NCI-H146 treated with DMSO at 0.1 percent for 48 hours (cell line): ENCODE measurements around the gene EHD4.

Experiments
- DNase-seq: peaks from one replicate; lab custom pipeline; 2025; ENCODE audit not compliant: unreplicated experiment; lab: John Stamatoyannopoulos, UW

The EHD4 gene

DNA sequence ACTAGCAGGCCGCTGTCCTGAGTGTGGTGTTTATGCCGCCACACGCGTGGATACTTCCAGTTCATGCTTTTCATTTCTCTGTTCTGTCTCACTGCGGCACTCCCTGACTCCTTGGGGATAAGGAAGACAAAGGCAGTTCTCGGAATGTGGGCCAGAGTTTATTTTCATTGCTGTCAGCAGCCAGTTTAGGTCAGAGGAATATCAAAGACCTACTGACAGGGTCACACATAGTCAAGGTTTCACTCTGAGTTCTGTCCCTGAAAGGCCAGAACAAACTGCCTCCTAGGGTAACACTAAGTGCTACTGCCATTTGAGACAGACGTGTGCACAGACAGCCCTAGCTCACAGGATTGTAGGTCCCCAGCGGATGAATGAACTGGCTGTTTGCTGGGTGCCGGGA lies 51.2 kb downstream of the EHD4 start:
- no peak for DNase-seq

DNA sequence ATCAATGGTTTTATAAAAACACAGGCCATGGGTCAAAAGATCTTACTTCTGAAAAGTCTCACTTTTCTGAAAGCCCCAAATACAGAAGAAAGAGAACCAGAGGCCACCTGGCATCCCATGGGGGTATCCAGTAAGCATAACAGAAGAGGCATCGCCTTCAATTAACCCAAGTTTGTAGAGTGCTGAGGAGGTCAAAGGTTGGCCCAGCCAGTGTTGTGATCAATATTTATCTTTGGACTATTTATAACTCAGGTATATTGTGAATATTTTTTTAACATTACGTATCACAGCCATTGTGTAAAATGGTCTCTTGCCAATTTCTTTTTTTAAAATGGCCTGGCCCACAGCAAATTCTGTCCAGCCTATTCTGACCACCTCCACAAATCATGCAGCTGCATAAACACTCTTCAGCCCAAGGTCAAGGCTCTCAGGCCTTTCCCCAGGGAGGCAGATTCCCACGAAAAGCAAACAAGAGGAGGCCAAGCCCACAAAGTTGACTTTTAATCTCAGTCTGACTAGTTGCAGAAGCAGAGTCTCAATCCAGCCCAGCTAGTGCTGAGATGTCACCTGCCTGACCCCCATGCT lies 52.3 kb downstream of the EHD4 start:
- DNase-seq: peak; percentile 43

DNA sequence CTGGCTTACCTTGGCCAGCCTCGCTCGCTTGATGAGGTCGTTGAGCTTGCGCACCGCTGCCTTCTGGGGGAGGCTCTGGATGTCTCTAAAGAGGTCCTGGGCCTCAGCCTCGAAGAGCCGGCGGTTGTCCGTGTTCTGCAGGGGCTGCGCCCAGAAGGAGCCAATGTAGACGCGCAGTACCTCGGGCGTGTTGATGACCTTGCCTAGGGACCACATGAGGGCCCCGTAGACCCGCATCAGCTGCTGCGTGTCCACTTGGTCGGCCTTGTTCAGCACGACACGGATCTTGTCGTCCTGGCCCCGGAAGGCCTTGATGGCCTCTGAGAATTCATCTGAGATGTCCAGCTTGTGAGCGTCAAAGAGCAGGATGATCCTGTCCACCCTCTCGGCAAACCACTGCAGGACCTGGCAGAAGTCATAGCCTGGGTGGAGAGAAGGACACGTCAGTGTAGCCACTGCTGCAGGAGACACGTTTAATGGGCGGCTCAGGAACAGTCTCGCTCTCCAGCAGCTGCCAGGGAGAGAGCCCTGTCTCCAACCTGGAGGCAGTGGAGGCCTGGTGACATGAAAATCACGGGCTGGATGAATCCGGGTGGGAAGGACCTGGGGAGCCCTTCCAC lies 53.0 kb downstream of the EHD4 start:
- no peak for DNase-seq

DNA sequence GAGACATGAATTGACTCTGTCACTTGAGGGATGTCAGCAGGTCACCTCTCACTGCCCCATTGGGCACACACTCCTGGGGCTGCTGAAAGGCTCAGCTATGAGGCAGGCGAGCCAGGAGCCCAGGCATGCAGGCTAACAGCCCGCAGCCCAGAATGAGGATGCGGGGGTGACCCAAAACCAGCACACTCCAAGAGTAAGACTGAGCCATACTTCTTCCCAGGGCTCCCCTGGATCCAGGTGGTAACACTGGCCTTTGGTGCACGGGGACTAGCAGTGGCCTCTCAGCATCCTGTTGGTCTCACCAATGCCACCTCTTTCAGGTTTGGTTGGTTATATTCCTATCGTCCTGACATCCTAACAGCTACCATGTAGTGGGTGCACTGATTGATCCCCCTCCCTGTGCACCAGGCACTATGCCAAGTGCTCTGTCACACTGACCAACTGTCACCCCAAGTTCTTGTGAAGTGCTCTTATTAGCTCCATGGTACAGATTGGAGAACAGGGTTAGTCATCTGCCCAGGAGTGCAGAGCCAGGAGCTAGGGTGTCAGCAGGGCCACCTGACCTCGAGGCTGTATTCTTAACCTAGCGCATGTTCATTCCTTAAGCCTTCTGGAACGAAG lies 53.7 kb downstream of the EHD4 start:
- no peak for DNase-seq

DNA sequence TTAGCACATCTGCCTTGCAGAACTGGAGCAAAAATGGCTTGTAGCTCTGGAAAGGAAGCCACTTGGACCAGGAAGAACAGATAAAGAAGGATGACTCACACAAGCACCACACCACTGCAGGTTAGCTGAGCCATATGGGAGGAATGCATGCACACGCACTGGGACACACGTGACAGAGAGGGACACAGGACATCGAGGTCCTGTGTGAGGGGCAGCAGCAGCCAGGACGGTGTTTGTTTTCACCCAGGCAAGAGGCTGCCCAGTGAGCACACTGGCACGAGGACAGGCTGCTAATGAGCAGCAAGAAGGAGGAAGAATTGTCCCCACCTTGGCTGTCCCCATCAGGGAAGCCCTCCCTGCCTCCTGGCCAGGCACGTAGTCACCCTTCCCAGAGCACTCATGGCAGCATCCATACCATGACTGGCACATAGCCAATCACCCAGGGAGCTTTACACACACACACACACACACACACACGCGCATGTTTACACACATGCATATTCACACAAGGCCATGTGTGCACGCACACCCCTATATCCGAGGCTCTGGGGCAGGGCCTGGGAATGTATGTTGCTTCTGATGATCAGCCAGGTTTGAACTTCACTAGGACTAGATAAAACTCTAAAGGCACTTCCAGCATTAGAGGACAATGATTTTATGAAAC lies 54.5 kb downstream of the EHD4 start:
- no peak for DNase-seq

DNA sequence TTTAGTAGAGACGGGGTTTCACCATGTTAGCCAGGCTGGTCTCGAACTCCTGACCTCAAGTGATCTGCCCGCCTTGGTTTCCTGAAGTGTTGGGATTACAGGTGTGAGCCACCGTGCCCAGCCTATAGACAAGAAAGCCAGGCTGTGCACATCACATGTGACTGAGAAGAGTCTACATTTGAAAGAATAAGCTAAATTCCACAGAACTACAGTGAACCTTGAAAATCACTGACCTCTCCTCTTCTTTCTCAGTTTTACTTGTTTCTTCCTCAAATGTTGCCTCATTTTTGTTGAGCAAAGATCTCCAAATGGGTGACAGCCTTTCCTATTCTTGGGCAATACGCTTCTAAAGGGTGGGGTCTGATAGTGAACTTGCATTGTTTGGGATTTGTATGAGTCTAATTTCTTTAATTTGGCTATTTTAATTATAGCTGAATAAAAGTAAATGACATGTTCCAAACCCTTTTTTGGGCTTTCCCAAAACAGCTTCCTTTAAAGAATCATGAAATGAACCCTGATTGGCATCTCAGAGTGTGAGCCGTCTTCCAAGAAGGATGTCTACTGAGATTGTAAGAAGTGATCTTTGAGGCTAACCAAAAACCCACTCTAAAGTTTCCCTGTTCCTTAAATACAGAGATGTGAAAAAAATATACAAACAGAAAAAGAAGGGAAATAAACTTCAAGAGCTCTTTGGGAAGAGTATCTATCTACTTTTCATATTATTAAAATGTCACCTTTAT lies 56.9 kb downstream of the EHD4 start:
- no peak for DNase-seq

DNA sequence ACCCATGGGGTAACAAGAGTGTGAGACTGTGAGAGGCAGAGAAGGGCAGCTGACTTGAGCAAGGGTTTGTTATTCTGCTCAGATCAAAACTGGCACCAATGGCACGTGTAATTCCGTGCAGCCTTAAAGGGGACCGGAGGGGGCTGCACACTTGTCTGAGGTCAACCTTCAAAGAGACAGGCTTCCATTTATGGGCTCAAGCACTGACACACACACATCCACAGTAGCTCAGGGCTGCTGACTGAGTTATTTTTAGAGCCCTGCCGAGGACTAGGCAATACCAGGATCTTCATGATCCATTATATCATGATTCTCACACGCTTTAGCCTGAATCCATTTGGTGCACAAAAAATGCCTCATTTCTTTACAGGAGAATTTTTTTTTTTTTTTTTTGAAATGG lies 57.9 kb downstream of the EHD4 start:
- DNase-seq: no peak

DNA sequence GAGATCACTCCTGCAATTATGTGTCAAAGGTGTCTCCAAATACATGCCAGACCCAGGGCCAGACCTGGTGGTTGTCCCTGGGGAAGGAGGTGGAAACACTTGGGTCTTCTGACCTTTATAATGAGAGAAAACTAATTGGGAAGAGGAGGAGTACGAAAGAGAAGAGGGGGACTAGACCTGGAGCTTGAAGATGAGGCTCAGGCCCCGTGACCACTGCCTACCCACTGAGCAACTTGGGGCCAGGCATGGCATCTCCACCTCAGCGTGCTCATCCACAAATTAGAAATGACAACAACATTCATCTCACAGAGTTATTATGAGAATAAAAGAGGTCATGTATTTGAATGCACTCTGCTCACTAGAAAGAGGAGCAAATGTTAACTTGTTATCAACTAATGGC lies 59.1 kb downstream of the EHD4 start:
- DNase-seq: no peak

DNA sequence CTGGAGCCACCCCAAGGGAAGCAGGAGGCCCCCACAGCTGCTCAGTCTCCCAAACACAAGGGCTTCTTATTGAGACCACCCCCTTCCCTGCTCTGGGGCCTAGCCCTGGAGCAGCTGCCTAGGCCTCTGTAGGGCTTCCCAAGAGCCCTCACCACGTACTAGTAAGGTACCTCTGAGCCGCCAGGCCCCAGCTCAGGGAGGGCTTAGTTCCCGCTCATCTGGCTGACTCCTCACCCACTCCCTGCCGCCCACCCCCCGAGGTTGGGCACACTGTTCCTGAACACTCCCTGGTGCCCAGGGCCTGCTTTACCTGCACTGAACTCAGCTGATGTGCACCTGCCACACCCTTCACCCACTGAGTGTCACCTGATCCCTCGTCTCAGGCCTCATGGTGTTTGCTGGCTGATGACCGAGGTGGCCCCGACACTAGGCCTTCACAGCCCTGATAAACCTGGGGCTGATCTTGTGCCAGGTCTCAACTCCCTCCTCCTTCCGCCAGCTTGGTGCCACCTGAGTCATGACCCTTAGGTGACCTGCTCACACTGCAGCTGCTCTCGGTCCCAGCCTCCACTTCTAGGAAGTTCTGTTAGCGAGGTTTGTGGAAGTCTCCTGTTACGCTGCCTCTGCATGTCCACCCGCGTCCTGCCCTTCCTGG lies 60.5 kb downstream of the EHD4 start:
- DNase-seq: no peak

DNA sequence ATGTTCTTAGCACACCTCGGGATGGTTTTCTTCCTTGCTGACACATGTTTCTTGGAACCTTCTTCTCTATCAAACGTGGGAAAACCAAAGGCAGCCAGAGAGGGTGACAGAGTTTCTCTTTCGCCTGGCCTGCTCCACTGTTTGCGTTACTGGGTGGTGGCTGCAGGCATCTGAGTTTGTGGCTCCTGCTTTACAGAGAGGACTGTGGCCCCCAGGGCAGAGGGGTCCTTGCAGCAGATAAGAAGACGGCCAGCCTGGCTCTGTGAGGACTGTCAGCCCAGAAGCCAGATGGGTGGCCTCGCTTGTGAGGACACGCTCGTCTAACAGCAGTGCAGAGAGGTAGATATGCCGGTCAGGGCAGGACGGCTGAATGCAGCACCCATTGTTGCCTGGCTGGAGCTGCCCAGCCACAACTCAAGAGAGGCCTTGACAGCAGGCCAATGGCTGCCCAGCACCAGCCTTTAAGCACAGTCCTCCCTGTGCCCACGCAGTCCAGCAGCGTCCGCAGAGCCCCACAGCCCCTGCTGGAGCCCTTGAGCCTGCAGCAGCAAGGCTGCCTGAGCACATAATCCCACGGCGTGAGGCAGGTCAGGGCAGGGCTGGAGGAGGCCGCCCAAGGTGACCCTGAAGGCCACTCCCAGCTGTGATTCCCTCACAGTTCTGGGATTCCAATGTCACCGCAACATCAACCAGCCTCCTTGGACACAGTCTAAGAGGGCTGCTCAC lies 63.5 kb downstream of the EHD4 start:
- no peak for DNase-seq

DNA sequence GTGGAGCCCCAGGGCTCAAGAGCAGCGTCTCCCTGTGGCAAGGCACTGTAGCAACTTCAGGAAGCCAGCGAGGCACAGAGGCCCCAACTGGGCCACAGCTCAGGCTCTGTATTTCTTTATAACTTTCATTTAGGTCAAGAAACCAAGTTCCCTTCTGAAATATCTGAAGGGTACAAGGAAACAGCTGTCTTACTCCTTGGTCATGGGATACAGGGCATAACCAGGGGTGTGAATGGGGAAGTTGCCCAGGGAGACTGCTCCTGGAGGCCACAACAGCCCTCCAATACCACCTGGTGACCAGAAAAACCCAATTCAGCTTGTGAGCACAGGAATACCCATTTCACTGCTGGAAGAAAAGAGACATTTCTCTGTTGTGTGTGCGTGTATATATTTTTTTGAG lies 65.2 kb downstream of the EHD4 start:
- no peak for DNase-seq

DNA sequence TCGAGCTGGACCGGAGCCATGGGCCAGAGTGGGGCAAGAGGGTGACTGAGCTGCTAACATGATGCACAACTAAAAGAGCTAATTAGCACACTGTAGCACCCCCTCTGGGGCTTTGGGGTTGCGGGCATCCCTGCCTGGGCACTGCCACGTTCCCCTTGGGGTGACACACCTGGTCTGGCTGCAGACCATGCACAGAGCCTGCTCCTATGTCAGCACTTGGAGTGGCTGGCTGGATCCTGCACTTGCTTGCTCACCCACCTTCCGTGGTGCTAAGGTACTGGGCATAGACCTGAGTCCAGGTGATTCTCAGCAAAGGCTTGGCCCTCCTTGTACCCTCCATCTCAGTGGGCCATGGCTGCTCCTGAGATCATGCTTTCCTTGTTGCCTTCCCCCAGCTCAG lies 65.7 kb downstream of the EHD4 start:
- no peak for DNase-seq

DNA sequence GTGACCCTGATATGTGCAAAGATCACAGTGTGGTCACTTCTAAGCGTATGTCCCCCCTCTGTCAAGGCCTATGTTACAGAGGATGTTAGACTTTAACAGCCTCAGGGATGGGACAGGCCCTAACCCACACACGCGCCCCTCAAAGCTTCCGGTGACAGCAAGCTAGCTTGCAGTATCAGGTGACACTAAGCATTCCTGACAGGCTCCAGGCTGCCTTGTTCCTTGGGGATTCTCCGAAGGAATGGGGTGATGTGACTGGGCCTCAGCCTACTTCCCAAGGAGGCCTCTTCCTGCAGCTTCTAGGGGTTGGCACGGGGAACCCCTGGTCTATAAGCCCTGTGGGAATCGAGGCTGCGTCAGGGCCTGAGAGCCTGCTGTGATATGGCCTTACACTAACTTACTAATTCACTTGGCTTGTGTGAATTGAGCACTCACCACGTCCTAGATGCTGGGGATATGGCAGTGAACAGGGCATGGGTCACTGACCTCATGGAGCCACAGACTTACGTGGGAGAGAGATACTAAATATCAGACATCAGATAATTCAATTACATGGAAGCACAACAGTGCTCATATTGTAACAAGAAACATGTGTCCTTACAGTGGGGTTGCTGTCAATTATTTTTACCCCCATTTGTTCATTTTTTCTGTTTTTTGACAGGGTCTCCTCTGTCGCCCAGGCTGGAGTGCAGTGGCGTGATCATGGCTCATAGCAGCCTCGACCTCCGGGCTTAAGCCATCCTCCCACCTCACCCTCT lies 67.1 kb downstream of the EHD4 start:
- no peak for DNase-seq

DNA sequence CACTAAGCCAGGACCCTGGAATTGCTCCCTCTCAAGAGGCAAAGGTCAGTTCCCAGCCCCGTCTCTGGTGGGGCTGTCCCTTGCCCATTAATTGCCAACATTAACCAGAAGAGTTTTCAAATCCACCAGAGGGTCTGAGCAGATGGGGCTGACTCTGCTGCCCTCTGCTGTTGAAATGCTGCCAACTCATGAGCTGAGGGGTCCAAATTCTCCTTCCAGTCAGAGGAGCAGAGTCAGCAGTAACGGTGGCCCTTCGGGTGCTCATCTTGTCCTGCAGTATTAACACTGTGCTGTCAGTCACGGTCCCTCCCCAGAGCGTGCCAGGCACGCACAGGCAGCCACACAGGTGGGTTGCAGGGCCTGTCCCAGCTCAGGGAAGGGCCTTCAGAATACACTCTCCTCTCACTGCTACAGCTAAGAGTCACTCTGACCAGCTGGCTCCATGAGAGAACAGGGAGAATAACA lies 67.8 kb downstream of the EHD4 start:
- peak; percentile 2 for DNase-seq

DNA sequence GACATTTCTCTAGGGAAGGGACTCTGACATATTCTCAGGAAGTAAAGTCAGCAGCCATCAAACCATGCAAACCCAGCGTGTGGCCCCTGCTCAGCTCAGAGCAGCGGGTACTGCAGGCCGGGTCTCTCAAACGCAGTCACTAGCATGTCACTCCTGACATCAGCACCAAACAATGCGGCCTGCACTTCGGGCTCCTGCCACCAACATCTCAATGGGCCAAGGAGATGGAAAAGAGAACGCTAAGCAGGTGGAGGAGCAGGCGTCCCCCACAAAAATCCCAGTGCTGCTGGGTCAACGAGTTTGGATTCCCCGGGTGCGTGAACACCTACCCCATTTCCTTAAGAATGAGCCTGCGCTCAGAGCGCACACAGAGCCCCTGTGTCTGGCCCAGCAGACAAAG lies 68.6 kb downstream of the EHD4 start:
- no peak for DNase-seq

DNA sequence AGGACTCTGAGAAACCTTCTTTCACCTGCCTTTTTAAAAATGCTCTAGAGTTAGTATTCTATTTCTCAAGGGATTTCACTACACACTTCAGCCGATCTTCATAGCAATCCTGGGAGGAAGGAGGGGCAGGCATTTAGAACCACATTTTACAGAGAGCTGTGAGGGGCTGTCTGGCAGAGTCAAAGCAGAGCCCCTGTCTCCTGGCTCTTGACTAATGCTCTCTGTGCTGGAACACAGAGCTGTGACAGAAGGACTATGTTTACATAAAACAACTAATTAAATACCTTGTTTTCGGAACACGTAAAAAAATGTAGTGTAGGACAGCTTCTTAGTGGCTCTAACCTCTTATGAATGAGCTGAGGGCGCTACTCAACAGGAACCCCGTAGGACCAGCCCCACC lies 70.9 kb downstream of the EHD4 start:
- DNase-seq: no peak

DNA sequence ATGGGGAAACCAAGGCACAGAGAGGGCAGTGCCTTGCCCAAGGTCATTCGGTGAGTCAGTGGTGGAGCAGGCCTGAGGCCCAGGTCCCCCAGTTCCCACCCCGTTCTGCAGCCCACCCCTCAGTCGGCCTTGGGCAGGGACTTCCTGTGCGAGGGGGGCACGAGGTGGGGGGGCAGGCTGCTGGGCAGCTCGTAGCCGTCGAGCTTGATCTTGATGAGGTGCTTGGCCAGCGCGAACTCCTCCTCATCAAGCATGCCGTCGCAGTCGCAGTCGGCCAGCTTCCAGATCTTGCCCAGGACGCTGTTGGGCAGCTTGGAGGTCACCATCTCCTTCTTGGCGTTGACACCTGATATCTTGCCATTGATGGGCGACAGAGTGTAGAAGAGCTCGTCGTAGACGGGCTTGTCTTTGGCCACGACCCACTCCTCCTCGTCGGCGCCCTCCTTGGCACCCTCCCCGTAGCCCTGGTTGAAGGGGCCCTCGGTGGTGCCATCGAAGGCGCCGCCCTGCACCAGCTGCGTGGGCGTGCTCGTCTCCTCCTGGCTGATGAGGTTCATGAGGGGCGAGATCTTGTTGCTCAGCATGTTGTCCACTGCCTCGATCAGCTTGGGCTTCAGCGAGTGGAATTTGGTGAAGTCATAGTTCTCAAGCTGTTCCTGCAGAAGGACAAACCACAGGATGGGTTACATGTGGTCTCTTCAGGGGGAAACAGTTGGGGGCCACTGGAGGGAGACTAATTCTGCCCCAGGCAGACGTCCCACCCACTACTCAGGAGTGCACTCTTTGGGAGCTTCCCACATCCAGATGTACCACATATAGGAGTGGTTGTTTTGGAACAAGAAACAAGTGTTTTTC lies 71.6 kb downstream of the EHD4 start:
- DNase-seq: no peak

DNA sequence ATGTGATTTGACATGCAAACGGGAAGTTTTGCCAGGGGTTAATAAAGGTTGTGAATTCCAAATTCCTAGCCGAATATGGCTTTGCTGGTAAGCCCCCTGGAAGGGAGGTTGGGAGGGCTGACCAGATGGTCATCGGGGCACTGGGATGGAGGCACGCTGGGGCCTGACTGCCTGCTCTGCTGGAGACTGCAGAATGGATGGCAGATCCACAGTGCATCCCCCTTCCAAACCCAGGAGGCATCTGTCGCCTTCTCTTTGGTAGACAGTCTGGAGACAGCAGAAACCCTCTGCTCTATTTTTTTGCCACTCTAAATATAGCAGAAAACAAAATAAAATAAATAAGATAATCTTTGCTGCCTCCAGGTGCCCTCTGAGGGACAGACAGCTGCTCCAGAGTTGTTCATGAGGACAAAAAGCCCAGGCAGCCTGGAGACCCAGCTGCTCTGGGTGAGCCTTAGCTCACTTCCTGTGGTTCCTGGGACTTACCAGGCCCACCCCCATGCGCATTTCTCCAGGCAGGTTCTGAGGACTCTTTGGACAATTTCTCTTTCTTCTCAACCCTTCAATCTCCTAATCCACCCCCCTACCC lies 72.4 kb downstream of the EHD4 start:
- no peak for DNase-seq
